ENCODE measurements around the gene SDC3.

SDC3 gene

DNA sequence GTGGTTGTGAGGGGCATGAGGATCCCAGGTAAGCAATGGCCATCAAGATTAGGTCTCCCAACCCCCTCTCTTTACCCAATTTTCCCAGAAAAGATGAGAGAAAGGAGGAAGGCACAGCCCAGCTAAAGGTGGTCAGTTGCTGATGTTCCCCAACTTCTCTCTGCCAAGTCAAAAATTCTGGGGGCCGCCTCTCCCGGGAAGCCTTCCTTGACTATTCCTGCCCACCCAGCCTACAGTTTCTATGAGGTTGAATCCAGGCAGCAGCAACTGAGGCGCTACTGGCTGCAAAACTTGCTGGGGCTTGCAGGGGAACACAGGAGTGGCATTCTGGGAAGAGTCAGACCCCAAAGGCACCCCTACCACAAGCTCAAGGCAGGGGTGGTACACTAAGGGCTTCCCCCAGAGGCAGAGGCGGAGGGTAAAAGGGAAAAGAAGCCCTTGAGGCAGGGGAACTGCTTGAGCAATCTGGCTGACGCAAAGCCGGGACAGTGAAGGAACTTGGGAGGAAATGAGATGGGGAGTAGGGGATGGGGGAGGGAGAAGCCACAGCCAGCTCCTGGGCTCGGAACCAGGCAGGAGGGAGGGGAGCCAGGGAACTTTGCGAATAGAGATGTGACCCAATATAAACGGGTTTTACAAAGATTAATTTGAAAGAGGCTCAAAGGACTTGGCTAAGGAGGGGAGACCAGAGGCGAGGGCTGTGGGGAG, 31.2 kb downstream of the SDC3 start:
- peaks cover 21 to 54% of the 10 kb centered on the region in 2 experiments for H3K36me3 ChIP-seq (ENCODE audit: control insufficient read depth in 1 of 2, insufficient read depth in 2 of 2, low read depth in 1 of 2, low read length in 2 of 2)
- no peak overlapping the region for H3K4me2 ChIP-seq (ENCODE audit: low read length, poor library complexity, severe bottlenecking)
- no peak overlapping the region for H2BK5ac ChIP-seq (ENCODE audit: low read depth, low read length, poor library complexity, severe bottlenecking)
- peak overlapping the region; percentile 44 to 70 for H3K18ac ChIP-seq (ENCODE audit: low read depth in 1 of 2, low read length in 2 of 2)
- H2BK15ac ChIP-seq (ENCODE audit: low read depth, poor library complexity, severe bottlenecking): peak overlapping the region; percentile 92
- H2BK12ac ChIP-seq (ENCODE audit: low read length in 2 of 2): peak overlapping the region; percentile 21 to 61
- H3K14ac ChIP-seq (ENCODE audit: low read length in 2 of 2): no peak overlapping the region
- H3K4me1 ChIP-seq (ENCODE audit: control insufficient read depth, insufficient read depth, low read depth, low read length): peaks cover 6% of the 10 kb centered on the region
- H3K79me1 ChIP-seq (replicated peaks; ENCODE audit: low read length, poor library complexity, severe bottlenecking): peaks cover 16% of the 10 kb centered on the region
- H3K9ac ChIP-seq (ENCODE audit: low read length): peak overlapping the region; percentile 71
- no peak overlapping the region for H2AFZ ChIP-seq (ENCODE audit: low read depth, low read length)
- peak overlapping the region; percentile 84 for H4K91ac ChIP-seq (ENCODE audit: low read length)
- no peak overlapping the region for H3K23ac ChIP-seq (ENCODE audit: low read length in 2 of 2)
- H3K27me3 ChIP-seq (ENCODE audit: control insufficient read depth in 1 of 2, insufficient read depth in 1 of 2, low read length in 2 of 2): no peaks in the 10 kb centered on the region
- H3K4ac ChIP-seq (ENCODE audit: low read depth in 1 of 2, low read length in 2 of 2): peak overlapping the region; percentile 27 to 52
- H3K9me3 ChIP-seq (ENCODE audit: control insufficient read depth, low read length): peaks cover 16% of the 10 kb centered on the region
- WGBS: 62% methylated on average over 10 of the region's 10 CpGs
- peak overlapping the region; percentile 83 for H4K8ac ChIP-seq (ENCODE audit: low read length)
- H3K4me3 ChIP-seq (ENCODE audit: insufficient read depth in 1 of 2, low read depth in 1 of 2, low read length in 2 of 2): peak overlapping the region in 1 of 2 experiments; percentile 39
- H3K27ac ChIP-seq (ENCODE audit: low read length, poor library complexity, severe bottlenecking): no peak overlapping the region
- no peak overlapping the region for H2AK5ac ChIP-seq (ENCODE audit: low read length, severe bottlenecking)
- H2BK120ac ChIP-seq (ENCODE audit: low read depth, low read length): peak overlapping the region; percentile 64
- peak; percentile 85 for DNase-seq

DNA sequence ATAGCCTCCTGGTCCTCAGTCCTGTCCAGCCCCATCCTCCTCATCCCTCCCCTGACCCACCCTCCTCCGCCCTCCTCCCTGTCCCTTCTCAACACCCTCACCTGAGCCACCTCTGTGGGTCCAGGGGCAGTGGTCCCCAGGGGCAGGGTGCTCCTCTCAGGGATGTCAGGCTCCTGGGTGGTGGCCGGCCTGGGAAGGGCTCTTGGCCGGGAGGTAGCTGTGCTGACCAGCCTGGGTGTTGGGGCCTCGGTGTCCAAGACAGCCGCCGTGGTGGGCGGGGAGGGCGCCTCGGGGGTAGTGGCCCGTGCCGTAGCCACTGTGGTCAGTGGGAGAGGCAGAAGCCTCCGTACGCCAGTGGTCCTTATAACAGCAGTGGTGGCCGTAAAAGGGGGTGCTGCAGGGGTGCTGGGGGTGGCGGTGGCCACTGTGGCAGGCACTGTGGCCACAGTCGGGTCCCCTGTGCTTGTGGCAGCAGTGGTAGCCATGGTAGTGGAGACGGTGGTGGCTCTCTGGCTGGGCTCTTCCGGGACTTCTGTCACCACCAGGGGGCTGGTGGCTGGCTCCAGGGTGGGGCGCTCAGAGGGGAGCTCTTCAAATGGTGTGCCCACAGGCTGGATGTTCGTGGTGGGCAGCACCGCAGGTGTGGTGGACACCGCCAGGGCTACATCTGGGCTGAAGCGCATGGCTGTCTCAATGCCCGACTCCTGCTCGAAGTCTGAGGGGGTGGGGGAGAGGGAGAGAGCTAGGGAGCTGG, 31.9 kb downstream of the SDC3 start:
- Histone ChIP-seq H2BK15ac (ENCODE audit: low read depth, poor library complexity, severe bottlenecking) (peak overlapping the region; percentile 71), H3K27me3 (ENCODE audit: control insufficient read depth in 1 of 2, insufficient read depth in 1 of 2, low read length in 2 of 2) (no peaks in the 10 kb centered on the region), H3K18ac (ENCODE audit: low read depth in 1 of 2, low read length in 2 of 2) (peak overlapping the region in 1 of 2 experiments; percentile 67), H4K91ac (ENCODE audit: low read length) (peak overlapping the region; percentile 75), H2BK12ac (ENCODE audit: low read length in 2 of 2) (peak overlapping the region in 1 of 2 experiments; percentile 42), H4K8ac (ENCODE audit: low read length) (peak overlapping the region; percentile 53), H3K4ac (ENCODE audit: low read depth in 1 of 2, low read length in 2 of 2) (peak overlapping the region in 1 of 2 experiments; percentile 27), H3K4me1 (ENCODE audit: control insufficient read depth, insufficient read depth, low read depth, low read length) (peaks cover 6% of the 10 kb centered on the region), H2BK5ac (ENCODE audit: low read depth, low read length, poor library complexity, severe bottlenecking) (no peak overlapping the region), H2BK120ac (ENCODE audit: low read depth, low read length) (peak overlapping the region; percentile 64), H3K9ac (ENCODE audit: low read length) (no peak overlapping the region), H3K4me3 (ENCODE audit: insufficient read depth in 1 of 2, low read depth in 1 of 2, low read length in 2 of 2) (no peak overlapping the region), H2AK5ac (ENCODE audit: low read length, severe bottlenecking) (no peak overlapping the region), H3K9me3 (ENCODE audit: control insufficient read depth, low read length) (peaks cover 23% of the 10 kb centered on the region), H3K23ac (ENCODE audit: low read length in 2 of 2) (no peak overlapping the region), H3K36me3 (ENCODE audit: control insufficient read depth in 1 of 2, insufficient read depth in 2 of 2, low read depth in 1 of 2, low read length in 2 of 2) (peaks cover 28 to 61% of the 10 kb centered on the region in 2 experiments), H3K4me2 (ENCODE audit: low read length, poor library complexity, severe bottlenecking) (no peak overlapping the region), H3K79me1 (replicated peaks; ENCODE audit: low read length, poor library complexity, severe bottlenecking) (peaks cover 12% of the 10 kb centered on the region), H2AFZ (ENCODE audit: low read depth, low read length) (no peak overlapping the region), H3K14ac (ENCODE audit: low read length in 2 of 2) (no peak overlapping the region), H3K27ac (ENCODE audit: low read length, poor library complexity, severe bottlenecking) (no peak overlapping the region)
- DNase-seq: no peak
- WGBS: 95% methylated on average over 20 of the region's 25 CpGs

DNA sequence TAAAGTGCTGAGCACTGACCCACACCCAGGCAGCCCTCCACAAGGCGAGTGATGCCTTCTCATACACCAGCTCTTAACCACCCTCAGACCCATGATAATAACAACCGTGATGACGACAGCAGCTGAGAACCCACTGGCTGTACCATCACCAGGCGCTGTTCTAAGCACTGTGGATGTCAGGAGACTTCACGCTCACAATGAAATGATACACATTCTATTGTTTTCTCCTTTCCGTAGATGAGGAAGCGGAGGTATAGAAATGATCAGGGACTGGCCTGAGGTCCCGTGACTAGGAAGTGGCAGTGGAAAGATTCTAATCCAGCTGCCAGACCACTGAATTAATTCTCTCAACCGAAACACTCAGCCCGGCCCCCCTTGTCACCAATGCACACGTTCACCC, 32.6 kb downstream of the SDC3 start:
- DNase-seq: no peak
- no peak overlapping the region for H3K14ac ChIP-seq (ENCODE audit: low read length in 2 of 2)
- peaks cover 28 to 68% of the 10 kb centered on the region in 2 experiments for H3K36me3 ChIP-seq (ENCODE audit: control insufficient read depth in 1 of 2, insufficient read depth in 2 of 2, low read depth in 1 of 2, low read length in 2 of 2)
- peaks cover 23% of the 10 kb centered on the region for H3K9me3 ChIP-seq (ENCODE audit: control insufficient read depth, low read length)
- no peak overlapping the region for H2AK5ac ChIP-seq (ENCODE audit: low read length, severe bottlenecking)
- H2BK5ac ChIP-seq (ENCODE audit: low read depth, low read length, poor library complexity, severe bottlenecking): no peak overlapping the region
- no peak overlapping the region for H3K4me3 ChIP-seq (ENCODE audit: insufficient read depth in 1 of 2, low read depth in 1 of 2, low read length in 2 of 2)
- no peak overlapping the region for H3K9ac ChIP-seq (ENCODE audit: low read length)
- no peak overlapping the region for H2BK12ac ChIP-seq (ENCODE audit: low read length in 2 of 2)
- H3K4me1 ChIP-seq (ENCODE audit: control insufficient read depth, insufficient read depth, low read depth, low read length): peaks cover 6% of the 10 kb centered on the region
- 97% methylated on average over 11 of the region's 11 CpGs for WGBS
- H2AFZ ChIP-seq (ENCODE audit: low read depth, low read length): no peak overlapping the region
- no peak overlapping the region for H3K23ac ChIP-seq (ENCODE audit: low read length in 2 of 2)
- no peaks in the 10 kb centered on the region for H3K27me3 ChIP-seq (ENCODE audit: control insufficient read depth in 1 of 2, insufficient read depth in 1 of 2, low read length in 2 of 2)
- H3K4me2 ChIP-seq (ENCODE audit: low read length, poor library complexity, severe bottlenecking): no peak overlapping the region
- H2BK120ac ChIP-seq (ENCODE audit: low read depth, low read length): no peak overlapping the region
- peaks cover 10% of the 10 kb centered on the region for H3K79me1 ChIP-seq (replicated peaks; ENCODE audit: low read length, poor library complexity, severe bottlenecking)
- no peak overlapping the region for H4K8ac ChIP-seq (ENCODE audit: low read length)
- peak overlapping the region; percentile 4 for H2BK15ac ChIP-seq (ENCODE audit: low read depth, poor library complexity, severe bottlenecking)
- H3K4ac ChIP-seq (ENCODE audit: low read depth in 1 of 2, low read length in 2 of 2): no peak overlapping the region
- H3K27ac ChIP-seq (ENCODE audit: low read length, poor library complexity, severe bottlenecking): no peak overlapping the region
- H3K18ac ChIP-seq (ENCODE audit: low read depth in 1 of 2, low read length in 2 of 2): no peak overlapping the region
- H4K91ac ChIP-seq (ENCODE audit: low read length): no peak overlapping the region

DNA sequence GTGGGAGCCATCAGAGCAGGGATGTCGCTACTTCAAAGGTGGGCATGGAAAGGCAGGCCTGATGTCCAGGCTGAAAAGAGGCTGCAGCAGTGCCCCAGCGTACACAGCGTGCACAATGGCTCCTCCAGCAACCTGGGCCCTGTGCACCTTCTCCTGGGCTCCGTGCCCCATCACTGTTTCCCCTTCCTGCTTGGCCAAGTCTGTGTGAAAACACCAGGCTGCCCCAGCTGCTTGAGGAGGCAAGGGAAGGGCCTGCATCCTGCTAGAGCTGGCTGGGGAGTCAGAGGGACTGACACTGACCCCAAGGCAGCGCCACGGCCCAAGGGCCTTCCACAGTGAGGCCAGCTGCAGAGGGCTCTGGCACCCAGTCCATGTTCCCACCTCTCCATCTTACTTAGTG, 33.4 kb downstream of the SDC3 start:
- Histone ChIP-seq H2BK12ac (ENCODE audit: low read length in 2 of 2) (no peak overlapping the region), H3K4me2 (ENCODE audit: low read length, poor library complexity, severe bottlenecking) (no peak overlapping the region)

More for the DNA sequence above, 33.4 kb downstream of the SDC3 start:
- no peak overlapping the region for H2BK120ac ChIP-seq (ENCODE audit: low read depth, low read length)
- peak overlapping the region in 1 of 2 experiments; percentile 6 for H3K23ac ChIP-seq (ENCODE audit: low read length in 2 of 2)
- H3K27me3 ChIP-seq (ENCODE audit: control insufficient read depth in 1 of 2, insufficient read depth in 1 of 2, low read length in 2 of 2): no peaks in the 10 kb centered on the region
- H3K9ac ChIP-seq (ENCODE audit: low read length): no peak overlapping the region
- H3K36me3 ChIP-seq (ENCODE audit: control insufficient read depth in 1 of 2, insufficient read depth in 2 of 2, low read depth in 1 of 2, low read length in 2 of 2): peaks cover 28 to 75% of the 10 kb centered on the region in 2 experiments
- H2AK5ac ChIP-seq (ENCODE audit: low read length, severe bottlenecking): no peak overlapping the region
- H3K27ac ChIP-seq (ENCODE audit: low read length, poor library complexity, severe bottlenecking): no peak overlapping the region
- peaks cover 9% of the 10 kb centered on the region for H3K79me1 ChIP-seq (replicated peaks; ENCODE audit: low read length, poor library complexity, severe bottlenecking)
- no peak overlapping the region for H2AFZ ChIP-seq (ENCODE audit: low read depth, low read length)
- no peak overlapping the region for H4K91ac ChIP-seq (ENCODE audit: low read length)
- H3K9me3 ChIP-seq (ENCODE audit: control insufficient read depth, low read length): peaks cover 23% of the 10 kb centered on the region
- H3K4me3 ChIP-seq (ENCODE audit: insufficient read depth in 1 of 2, low read depth in 1 of 2, low read length in 2 of 2): no peak overlapping the region
- peaks cover 6% of the 10 kb centered on the region for H3K4me1 ChIP-seq (ENCODE audit: control insufficient read depth, insufficient read depth, low read depth, low read length)
- H2BK5ac ChIP-seq (ENCODE audit: low read depth, low read length, poor library complexity, severe bottlenecking): no peak overlapping the region
- peak overlapping the region; percentile 61 for H4K8ac ChIP-seq (ENCODE audit: low read length)
- no peak for DNase-seq
- 96% methylated on average over 6 of the region's 6 CpGs for WGBS
- peak overlapping the region in 1 of 2 experiments; percentile 38 for H3K18ac ChIP-seq (ENCODE audit: low read depth in 1 of 2, low read length in 2 of 2)
- H3K4ac ChIP-seq (ENCODE audit: low read depth in 1 of 2, low read length in 2 of 2): no peak overlapping the region
- H2BK15ac ChIP-seq (ENCODE audit: low read depth, poor library complexity, severe bottlenecking): no peak overlapping the region
- no peak overlapping the region for H3K14ac ChIP-seq (ENCODE audit: low read length in 2 of 2)

Measured in mesenchymal stem cell (in vitro differentiated cells and primary cell).